ENCODE measurements around the gene BTLA.
"Not testable (repeated sequence)": the region's sequence is repeated elsewhere in the genome, so short reads cannot be mapped to it uniquely, and the experiment has no call there.

BTLA gene

GRCh38 chr3:112498914-112499711, at the start of gene BTLA:
Gene BTLA, minus strand, starts transcription at chr3:112499472. Its CDS starts 114 bp downstream, at chr3:112499358.
- Histone ChIP-seq H3K9me3 (ENCODE audit: control insufficient read depth, insufficient read depth, low read length) (no peaks in the 10 kb centered on the region), H3K9ac (ENCODE audit: low read depth, low read length) (no peak within 1 kb of the TSS), H3K27me3 (ENCODE audit: control insufficient read depth, insufficient read depth, low read length) (no peaks in the 10 kb centered on the region), H3K4me1 (ENCODE audit: control insufficient read depth, insufficient read depth, low read length) (no peaks in the 10 kb centered on the region), H3K36me3 (ENCODE audit: control insufficient read depth, insufficient read depth, low read length) (no peaks in the 10 kb centered on the region), H3K4me3 (ENCODE audit: low read depth, low read length) (no peak within 1 kb of the TSS)

GRCh38 chr3:112546216-112546759, 47.0 kb upstream of the BTLA start:
- Histone ChIP-seq H3K9ac (ENCODE audit: low read depth, low read length) (no peak overlapping the region), H3K4me1 (ENCODE audit: control insufficient read depth, insufficient read depth, low read length) (no peaks in the 10 kb centered on the region), H3K4me3 (ENCODE audit: low read depth, low read length) (no peak overlapping the region), H3K36me3 (ENCODE audit: control insufficient read depth, insufficient read depth, low read length) (no peaks in the 10 kb centered on the region), H3K27me3 (ENCODE audit: control insufficient read depth, insufficient read depth, low read length) (no peaks in the 10 kb centered on the region), H3K9me3 (ENCODE audit: control insufficient read depth, insufficient read depth, low read length) (no peaks in the 10 kb centered on the region)

- H3K9ac ChIP-seq (ENCODE audit: low read depth, low read length) = no peak overlapping the region
- no peaks in the 10 kb centered on the region for H3K27me3 ChIP-seq (ENCODE audit: control insufficient read depth, insufficient read depth, low read length)
- H3K9me3 ChIP-seq (ENCODE audit: control insufficient read depth, insufficient read depth, low read length) = no peaks in the 10 kb centered on the region
- H3K4me1 ChIP-seq (ENCODE audit: control insufficient read depth, insufficient read depth, low read length) = no peaks in the 10 kb centered on the region
- H3K4me3 ChIP-seq (ENCODE audit: low read depth, low read length) = no peak overlapping the region
- H3K36me3 ChIP-seq (ENCODE audit: control insufficient read depth, insufficient read depth, low read length) = peaks cover 2% of the 10 kb centered on the region
These were observed 40.8 kb upstream of the BTLA start for GRCh38 chr3:112539825-112540650.

- Histone ChIP-seq H3K9ac (ENCODE audit: low read depth, low read length) (no peak overlapping the region), H3K27me3 (ENCODE audit: control insufficient read depth, insufficient read depth, low read length) (no peaks in the 10 kb centered on the region), H3K9me3 (ENCODE audit: control insufficient read depth, insufficient read depth, low read length) (no peaks in the 10 kb centered on the region), H3K4me1 (ENCODE audit: control insufficient read depth, insufficient read depth, low read length) (no peaks in the 10 kb centered on the region), H3K36me3 (ENCODE audit: control insufficient read depth, insufficient read depth, low read length) (no peaks in the 10 kb centered on the region), H3K4me3 (ENCODE audit: low read depth, low read length) (no peak overlapping the region)
These were observed 32.1 kb upstream of the BTLA start for GRCh38 chr3:112531358-112531781.

GRCh38 chr3:112530573-112530972, 31.3 kb upstream of the BTLA start:
- no peaks in the 10 kb centered on the region for H3K36me3 ChIP-seq (ENCODE audit: control insufficient read depth, insufficient read depth, low read length)
- H3K9ac ChIP-seq (ENCODE audit: low read depth, low read length) = no peak overlapping the region
- H3K9me3 ChIP-seq (ENCODE audit: control insufficient read depth, insufficient read depth, low read length) = no peaks in the 10 kb centered on the region
- no peaks in the 10 kb centered on the region for H3K27me3 ChIP-seq (ENCODE audit: control insufficient read depth, insufficient read depth, low read length)
- no peaks in the 10 kb centered on the region for H3K4me1 ChIP-seq (ENCODE audit: control insufficient read depth, insufficient read depth, low read length)
- no peak overlapping the region for H3K4me3 ChIP-seq (ENCODE audit: low read depth, low read length)

GRCh38 chr3:112524127-112524526, 24.9 kb upstream of the BTLA start:
- H3K27me3 ChIP-seq (ENCODE audit: control insufficient read depth, insufficient read depth, low read length); H3K4me3 ChIP-seq (ENCODE audit: low read depth, low read length); H3K36me3 ChIP-seq (ENCODE audit: control insufficient read depth, insufficient read depth, low read length); H3K9ac ChIP-seq (ENCODE audit: low read depth, low read length); H3K4me1 ChIP-seq (ENCODE audit: control insufficient read depth, insufficient read depth, low read length); H3K9me3 ChIP-seq (ENCODE audit: control insufficient read depth, insufficient read depth, low read length): not testable (repeated sequence)

- Histone ChIP-seq H3K27me3 (ENCODE audit: control insufficient read depth, insufficient read depth, low read length) (no peaks in the 10 kb centered on the region), H3K9ac (ENCODE audit: low read depth, low read length) (no peak overlapping the region)
These were observed 20.2 kb upstream of the BTLA start for GRCh38 chr3:112519424-112520001.

GRCh38 chr3:112518970-112519369, 19.7 kb upstream of the BTLA start:
- not testable (repeated sequence) for H3K9ac ChIP-seq (ENCODE audit: low read depth, low read length); H3K4me3 ChIP-seq (ENCODE audit: low read depth, low read length); H3K9me3 ChIP-seq (ENCODE audit: control insufficient read depth, insufficient read depth, low read length)

More at GRCh38 chr3:112519424-112520001, 20.2 kb upstream of the BTLA start:
- Histone ChIP-seq H3K36me3 (ENCODE audit: control insufficient read depth, insufficient read depth, low read length) (no peaks in the 10 kb centered on the region), H3K4me3 (ENCODE audit: low read depth, low read length) (no peak overlapping the region), H3K4me1 (ENCODE audit: control insufficient read depth, insufficient read depth, low read length) (no peaks in the 10 kb centered on the region), H3K9me3 (ENCODE audit: control insufficient read depth, insufficient read depth, low read length) (no peaks in the 10 kb centered on the region)

GRCh38 chr3:112514527-112515128, 15.4 kb upstream of the BTLA start:
- H3K4me3 ChIP-seq (ENCODE audit: low read depth, low read length) = no peak overlapping the region
- H3K36me3 ChIP-seq (ENCODE audit: control insufficient read depth, insufficient read depth, low read length) = no peaks in the 10 kb centered on the region
- peaks cover 4% of the 10 kb centered on the region for H3K9me3 ChIP-seq (ENCODE audit: control insufficient read depth, insufficient read depth, low read length)

More at GRCh38 chr3:112518970-112519369, 19.7 kb upstream of the BTLA start:
- H3K36me3 ChIP-seq (ENCODE audit: control insufficient read depth, insufficient read depth, low read length); H3K4me1 ChIP-seq (ENCODE audit: control insufficient read depth, insufficient read depth, low read length); H3K27me3 ChIP-seq (ENCODE audit: control insufficient read depth, insufficient read depth, low read length): not testable (repeated sequence)

GRCh38 chr3:112512320-112512719, 13.0 kb upstream of the BTLA start:
- H3K9me3 ChIP-seq (ENCODE audit: control insufficient read depth, insufficient read depth, low read length) = peaks cover 4% of the 10 kb centered on the region
- H3K4me3 ChIP-seq (ENCODE audit: low read depth, low read length) = no peak overlapping the region

More at GRCh38 chr3:112514527-112515128, 15.4 kb upstream of the BTLA start:
- H3K27me3 ChIP-seq (ENCODE audit: control insufficient read depth, insufficient read depth, low read length) = no peaks in the 10 kb centered on the region
- H3K9ac ChIP-seq (ENCODE audit: low read depth, low read length) = no peak overlapping the region
- peaks cover 5% of the 10 kb centered on the region for H3K4me1 ChIP-seq (ENCODE audit: control insufficient read depth, insufficient read depth, low read length)

GRCh38 chr3:112508860-112509259, 9.6 kb upstream of the BTLA start:
- H3K9me3 ChIP-seq (ENCODE audit: control insufficient read depth, insufficient read depth, low read length) = peaks cover 4% of the 10 kb centered on the region
- H3K36me3 ChIP-seq (ENCODE audit: control insufficient read depth, insufficient read depth, low read length) = no peaks in the 10 kb centered on the region
- no peak overlapping the region for H3K9ac ChIP-seq (ENCODE audit: low read depth, low read length)
- no peak overlapping the region for H3K4me3 ChIP-seq (ENCODE audit: low read depth, low read length)
- H3K27me3 ChIP-seq (ENCODE audit: control insufficient read depth, insufficient read depth, low read length) = no peaks in the 10 kb centered on the region
- no peaks in the 10 kb centered on the region for H3K4me1 ChIP-seq (ENCODE audit: control insufficient read depth, insufficient read depth, low read length)

More at GRCh38 chr3:112512320-112512719, 13.0 kb upstream of the BTLA start:
- H3K4me1 ChIP-seq (ENCODE audit: control insufficient read depth, insufficient read depth, low read length) = peaks cover 5% of the 10 kb centered on the region
- no peaks in the 10 kb centered on the region for H3K27me3 ChIP-seq (ENCODE audit: control insufficient read depth, insufficient read depth, low read length)
- no peak overlapping the region for H3K9ac ChIP-seq (ENCODE audit: low read depth, low read length)
- no peaks in the 10 kb centered on the region for H3K36me3 ChIP-seq (ENCODE audit: control insufficient read depth, insufficient read depth, low read length)
